ENCODE measurements around the gene SSBP4. TPM values are rescaled to one million over a fixed set of nuclear protein-coding genes. Genes with fewer than 3 reads are reported as not detected.
"Not testable (repeated sequence)": the region's sequence is repeated elsewhere in the genome, so short reads cannot be mapped to it uniquely, and the experiment has no call there.

The SSBP4 gene
- total RNA-seq (2014; rRNA removed; shearing (Covaris generic)): 31.0 and 46.3 TPM in 2 replicates
- 178 and 230 TPM in 2 replicates for polyA plus RNA-seq (2014; cell fraction: nucleus; rRNA removed)

GRCh38 chr19:18419195-18419698 lies at the start of gene SSBP4:
Gene SSBP4 (plus strand): TSS chr19:18419398. CDS start chr19:18419649, 251 bp downstream.
- DNase-seq (ENCODE audit: extremely low read depth, low read depth): peak; percentile 63

GRCh38 chr19:18373407-18373891 lies 45.7 kb upstream of the SSBP4 start:
- DNase-seq (ENCODE audit: extremely low read depth, low read depth): no peak

DNA sequence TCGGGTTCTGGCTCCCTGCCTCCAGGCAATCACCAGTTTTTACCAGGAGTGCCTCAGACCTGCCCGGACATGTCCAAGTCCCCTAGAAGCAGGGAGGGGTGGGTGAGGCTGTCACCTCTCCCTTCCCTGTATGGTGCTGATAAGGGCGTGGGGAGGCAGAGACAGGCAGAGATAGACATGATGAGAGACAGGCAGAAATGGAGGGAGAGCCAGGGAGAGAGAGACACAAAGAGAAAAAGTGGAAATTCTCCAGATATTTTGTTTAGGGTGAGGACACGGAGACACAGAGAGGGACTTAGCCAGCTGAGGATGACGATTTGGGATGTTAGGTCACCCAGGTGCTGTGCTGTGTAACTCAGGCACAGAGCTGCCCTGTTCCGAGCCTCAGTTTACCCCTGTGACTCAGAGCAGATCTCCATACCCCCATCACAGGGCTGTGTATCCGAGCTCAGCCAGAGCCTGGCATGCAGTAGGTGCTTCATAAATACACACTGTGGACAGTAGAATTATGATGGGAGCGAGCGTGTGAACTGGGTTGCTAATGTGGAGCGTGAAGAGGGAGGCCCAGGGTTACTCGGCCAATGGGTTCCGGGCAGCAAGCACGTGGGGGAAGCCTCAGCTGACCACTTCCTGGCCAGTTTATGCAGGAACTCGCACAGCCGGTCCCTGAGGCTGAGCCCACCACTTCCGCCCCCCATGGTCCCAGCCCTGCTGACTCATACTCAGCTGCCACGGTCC lies 45.1 kb upstream of the SSBP4 start:
- peak; percentile 74 for DNase-seq (ENCODE audit: extremely low read depth, low read depth)

- DNase-seq (ENCODE audit: extremely low read depth, low read depth): no peak
These were observed 42.2 kb upstream of the SSBP4 start for GRCh38 chr19:18377026-18377425.

- no peak for DNase-seq (ENCODE audit: extremely low read depth, low read depth)
These were observed 39.1 kb upstream of the SSBP4 start for GRCh38 chr19:18379803-18380747.

GRCh38 chr19:18380843-18381242 lies 38.4 kb upstream of the SSBP4 start:
- no peak for DNase-seq (ENCODE audit: extremely low read depth, low read depth)

DNA sequence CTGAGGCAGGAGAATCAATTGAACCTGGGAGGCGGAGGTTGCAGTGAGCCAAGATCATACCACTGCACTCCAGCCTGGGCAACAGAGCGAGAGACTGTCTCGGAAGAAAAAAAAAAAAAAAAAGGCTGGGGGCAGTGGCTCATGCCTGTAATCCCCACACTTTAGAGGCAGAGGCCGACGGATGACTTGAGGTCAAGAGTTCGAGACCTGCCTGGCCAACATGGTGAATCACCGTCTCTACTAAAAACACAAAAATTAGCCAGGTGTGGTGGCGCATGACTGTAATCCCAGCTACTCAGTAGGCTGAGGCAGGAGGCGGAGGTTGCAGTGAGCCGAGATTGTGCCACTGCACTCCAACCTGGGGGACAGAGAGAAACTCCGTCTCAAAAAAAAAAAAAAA lies 35.6 kb upstream of the SSBP4 start:
- DNase-seq (ENCODE audit: extremely low read depth, low read depth): not testable (repeated sequence)

- DNase-seq (ENCODE audit: extremely low read depth, low read depth): no peak
These were observed 34.4 kb upstream of the SSBP4 start for GRCh38 chr19:18384775-18385174.

GRCh38 chr19:18385359-18385674 lies 33.9 kb upstream of the SSBP4 start:
- DNase-seq (ENCODE audit: extremely low read depth, low read depth): no peak

DNA sequence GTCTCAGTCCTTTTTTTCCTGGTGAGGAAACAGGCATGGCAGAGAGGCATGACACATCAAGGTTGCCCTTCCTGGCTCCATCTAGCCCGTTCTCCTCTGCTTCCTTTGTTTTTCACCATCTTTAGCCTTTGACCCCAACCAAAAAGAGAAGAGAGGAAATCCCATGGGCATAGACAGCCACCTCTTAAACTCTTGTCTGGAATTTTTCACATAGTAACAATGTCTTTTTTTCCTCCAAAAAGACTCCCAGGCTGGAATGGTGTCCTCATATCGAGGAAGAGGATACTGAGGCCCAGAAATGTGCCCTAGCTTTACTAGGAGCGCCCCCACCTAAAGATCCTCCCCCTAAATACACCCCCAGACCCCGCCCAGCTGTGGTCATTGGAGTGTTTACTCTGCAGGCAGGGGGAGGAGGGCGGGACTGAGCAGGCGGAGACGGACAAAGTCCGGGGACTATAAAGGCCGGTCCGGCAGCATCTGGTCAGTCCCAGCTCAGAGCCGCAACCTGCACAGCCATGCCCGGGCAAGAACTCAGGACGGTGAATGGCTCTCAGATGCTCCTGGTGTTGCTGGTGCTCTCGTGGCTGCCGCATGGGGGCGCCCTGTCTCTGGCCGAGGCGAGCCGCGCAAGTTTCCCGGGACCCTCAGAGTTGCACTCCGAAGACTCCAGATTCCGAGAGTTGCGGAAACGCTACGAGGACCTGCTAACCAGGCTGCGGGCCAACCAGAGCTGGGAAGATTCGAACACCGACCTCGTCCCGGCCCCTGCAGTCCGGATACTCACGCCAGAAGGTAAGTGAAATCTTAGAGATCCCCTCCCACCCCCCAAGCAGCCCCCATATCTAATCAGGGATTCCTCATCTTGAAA lies 33.3 kb upstream of the SSBP4 start, which contains the start of gene GDF15:
TSS of gene GDF15 (plus strand) at position 484 of the 868 bp plus-strand sequence. CDS start at position 516, 32 bp downstream.
- DNase-seq (ENCODE audit: extremely low read depth, low read depth): peak; percentile 87

GRCh38 chr19:18386543-18387271 lies 32.5 kb upstream of the SSBP4 start:
- peak; percentile 80 for DNase-seq (ENCODE audit: extremely low read depth, low read depth)

DNA sequence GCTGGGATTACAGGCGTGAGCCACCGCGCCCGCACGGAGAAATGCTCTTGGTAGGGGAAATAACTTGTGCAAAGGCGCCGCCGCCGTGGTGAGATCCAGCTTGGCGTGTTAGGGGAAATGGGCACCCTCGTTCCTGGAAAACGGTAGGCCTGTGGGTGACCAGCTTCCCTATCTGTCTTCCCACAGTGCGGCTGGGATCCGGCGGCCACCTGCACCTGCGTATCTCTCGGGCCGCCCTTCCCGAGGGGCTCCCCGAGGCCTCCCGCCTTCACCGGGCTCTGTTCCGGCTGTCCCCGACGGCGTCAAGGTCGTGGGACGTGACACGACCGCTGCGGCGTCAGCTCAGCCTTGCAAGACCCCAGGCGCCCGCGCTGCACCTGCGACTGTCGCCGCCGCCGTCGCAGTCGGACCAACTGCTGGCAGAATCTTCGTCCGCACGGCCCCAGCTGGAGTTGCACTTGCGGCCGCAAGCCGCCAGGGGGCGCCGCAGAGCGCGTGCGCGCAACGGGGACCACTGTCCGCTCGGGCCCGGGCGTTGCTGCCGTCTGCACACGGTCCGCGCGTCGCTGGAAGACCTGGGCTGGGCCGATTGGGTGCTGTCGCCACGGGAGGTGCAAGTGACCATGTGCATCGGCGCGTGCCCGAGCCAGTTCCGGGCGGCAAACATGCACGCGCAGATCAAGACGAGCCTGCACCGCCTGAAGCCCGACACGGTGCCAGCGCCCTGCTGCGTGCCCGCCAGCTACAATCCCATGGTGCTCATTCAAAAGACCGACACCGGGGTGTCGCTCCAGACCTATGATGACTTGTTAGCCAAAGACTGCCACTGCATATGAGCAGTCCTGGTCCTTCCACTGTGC lies 30.9 kb upstream of the SSBP4 start:
- DNase-seq (ENCODE audit: extremely low read depth, low read depth): peak; percentile 55

DNA sequence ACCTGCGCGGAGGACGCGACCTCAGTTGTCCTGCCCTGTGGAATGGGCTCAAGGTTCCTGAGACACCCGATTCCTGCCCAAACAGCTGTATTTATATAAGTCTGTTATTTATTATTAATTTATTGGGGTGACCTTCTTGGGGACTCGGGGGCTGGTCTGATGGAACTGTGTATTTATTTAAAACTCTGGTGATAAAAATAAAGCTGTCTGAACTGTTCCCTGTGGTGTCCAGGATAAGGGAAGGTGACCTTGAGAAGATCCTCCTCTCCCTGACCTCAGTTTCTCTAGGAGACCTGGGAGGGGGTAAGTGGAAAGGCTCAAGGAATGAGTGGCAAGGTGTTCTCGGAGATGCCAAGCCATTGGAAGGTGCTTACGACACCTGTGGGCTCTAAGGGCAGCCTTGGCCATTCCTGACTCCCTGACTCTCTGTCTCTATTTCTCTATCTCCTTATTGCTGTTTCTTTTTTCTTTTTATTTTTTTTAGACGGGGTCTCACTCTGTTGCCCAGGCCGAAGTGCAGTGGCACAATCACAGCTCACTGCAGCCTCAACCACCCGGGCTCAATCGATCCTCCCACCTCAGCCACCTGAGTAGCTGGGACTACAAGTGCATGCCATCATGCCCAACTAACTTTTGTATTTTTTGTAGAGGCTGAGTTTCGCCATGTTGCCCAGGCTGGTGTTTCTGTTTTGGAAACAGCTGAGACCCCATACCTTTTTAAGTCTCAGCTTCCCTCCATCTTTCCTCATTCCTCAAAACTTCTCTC lies 30.1 kb upstream of the SSBP4 start:
- no peak for DNase-seq (ENCODE audit: extremely low read depth, low read depth)

- DNase-seq (ENCODE audit: extremely low read depth, low read depth): no peak
These were observed 29.5 kb upstream of the SSBP4 start for GRCh38 chr19:18389726-18390064.

- no peak for DNase-seq (ENCODE audit: extremely low read depth, low read depth)
These were observed 28.9 kb upstream of the SSBP4 start for GRCh38 chr19:18390065-18390907.

- DNase-seq (ENCODE audit: extremely low read depth, low read depth): no peak
These were observed 27.6 kb upstream of the SSBP4 start for GRCh38 chr19:18391509-18392075.

- no peak for DNase-seq (ENCODE audit: extremely low read depth, low read depth)
These were observed 26.8 kb upstream of the SSBP4 start for GRCh38 chr19:18392417-18392816.

Measured in NCI-H460 (cell line).